Endothelial cell of umbilical vein (primary cell): ENCODE measurements around the gene ARHGEF25. TPM values are rescaled to one million over a fixed set of nuclear protein-coding genes. Genes with fewer than 3 reads are reported as not detected.

Source experiments
- BruUV-seq: library from RNA; stranded (reverse); fragments of 400-500 nt; replicated peaks from 2 replicates; lab custom pipeline; 2021; lab: Mats Ljungman, UMichigan
- CTCF ChIA-PET: fragments of 300-600, 350-600 bp; sonication (Branson Sonifier 250); formaldehyde crosslinking; loops from one replicate; lab custom pipeline; 2021; ENCODE audit warnings: antibody characterized with exemption, inconsistent platforms; lab: Charles Lee
- POLR2A ChIA-PET: fragments of 300-600, 350-600 bp; sonication (Branson Sonifier 250); formaldehyde crosslinking; loops from one replicate; lab custom pipeline; 2021; ENCODE audit warnings: antibody characterized with exemption, inconsistent platforms; lab: Charles Lee
- DNase-seq: peaks from one replicate; pipeline ENCODE4 v3.0.0-alpha.2; 2011; ENCODE audit warnings: low read depth, low spot score
- FAIRE-seq: peaks from 2 replicates; lab custom pipeline; 2011; peaks lifted over from hg19 to GRCh38; lab: Jason Lieb, UNC
- H2AFZ ChIP-seq: 2 replicates; pipeline ENCODE4 v1.6.0; 2012; ENCODE audit warnings: low read depth, low read length, control low read depth, inconsistent platforms
- H3K27ac ChIP-seq: 2 replicates; pipeline ENCODE4 v1.5.1; 2011; ENCODE audit warnings: low read depth, mild to moderate bottlenecking, control low read depth, low read length, moderate library complexity; ENCODE audit not compliant: insufficient read depth
- H3K27me3 ChIP-seq, 2 experiments: 2 replicates each; pipeline versions ENCODE4 v1.6.0 to v1.6.1; 2011; ENCODE audit warnings: low read length in 2 of 2, mixed read lengths in 1 of 2; ENCODE audit not compliant: control insufficient read depth in 2 of 2, insufficient read depth in 2 of 2
- H3K36me3 ChIP-seq, 2 experiments: 2 replicates in 1 of 2; 3 replicates in 1 of 2; pipeline ENCODE4 v1.5.1; 2011; ENCODE audit warnings: low read length in 2 of 2, mild to moderate bottlenecking in 1 of 2, moderate library complexity in 1 of 2; ENCODE audit not compliant: control insufficient read depth in 2 of 2, insufficient read depth in 2 of 2; ENCODE audit errors: extremely low read depth in 1 of 2
- H3K4me1 ChIP-seq: 3 replicates; pipeline ENCODE4 v1.5.1; 2011; ENCODE audit warnings: mild to moderate bottlenecking, low read length; ENCODE audit not compliant: control insufficient read depth, insufficient read depth; ENCODE audit errors: extremely low read depth
- H3K4me2 ChIP-seq: 2 replicates; pipeline ENCODE4 v1.6.1; 2011; ENCODE audit warnings: low read length, control low read depth, mixed read lengths; ENCODE audit not compliant: insufficient read depth
- H3K4me3 ChIP-seq, 3 experiments: fragments of 200-600 bp in 1 of 3; sonication (generic), shearing (Covaris generic) in 1 of 3; replicated peaks in 1 of 3; 2 replicates each; pipeline ENCODE4 v1.5.1; 2011 to 2016; ENCODE audit warnings: control low read depth in 3 of 3, low read length in 3 of 3, mild to moderate bottlenecking in 2 of 3, inconsistent platforms in 1 of 3, low read depth in 1 of 3, moderate library complexity in 1 of 3; ENCODE audit not compliant: insufficient read depth in 1 of 3
- H3K79me2 ChIP-seq: 2 replicates; pipeline ENCODE4 v1.6.0; 2012; ENCODE audit warnings: low read length, inconsistent platforms; ENCODE audit not compliant: control insufficient read depth, insufficient read depth
- H3K9ac ChIP-seq: replicated peaks from 2 replicates; pipeline ENCODE3; 2011; ENCODE audit warnings: low read length, control low read depth; ENCODE audit not compliant: insufficient read depth; ENCODE audit errors: extremely low read depth
- H3K9me1 ChIP-seq: replicated peaks from 3 replicates; pipeline ENCODE4 v1.6.0; 2011; ENCODE audit warnings: mild to moderate bottlenecking, low read length; ENCODE audit not compliant: control insufficient read depth, insufficient read depth; ENCODE audit errors: extremely low read depth
- H3K9me3 ChIP-seq: replicated peaks from 2 replicates; pipeline ENCODE4 v1.5.1; 2012; ENCODE audit warnings: low read length, inconsistent platforms; ENCODE audit not compliant: control insufficient read depth, insufficient read depth
- H4K20me1 ChIP-seq: replicated peaks from 2 replicates; pipeline ENCODE3; 2011; ENCODE audit warnings: mild to moderate bottlenecking, low read length; ENCODE audit not compliant: control insufficient read depth, insufficient read depth; ENCODE audit errors: extremely low read depth
- CTCF ChIP-seq, 2 donors: IDR thresholded peaks; 1 replicate in 1 of 2; 2 replicates in 1 of 2; pipeline ENCODE4 v1.5.1; 2011; ENCODE audit warnings: low read length in 2 of 2, mild to moderate bottlenecking in 2 of 2, moderate library complexity in 2 of 2, control low read depth in 1 of 2, inconsistent platforms in 1 of 2, low read depth in 1 of 2; ENCODE audit not compliant: insufficient read depth in 1 of 2; ENCODE audit errors: extremely low read depth in 1 of 2
- EZH2 ChIP-seq: IDR thresholded peaks from 2 replicates; pipeline ENCODE4 v1.6.1; 2012; ENCODE audit warnings: borderline replicate concordance, low read depth, mild to moderate bottlenecking, moderate library complexity, low read length, inconsistent platforms; ENCODE audit not compliant: severe bottlenecking
- FOS ChIP-seq: IDR thresholded peaks from 2 replicates; pipeline ENCODE4 v1.6.1; 2011; ENCODE audit warnings: mild to moderate bottlenecking, low read length, moderate library complexity, borderline replicate concordance; ENCODE audit not compliant: insufficient read depth
- GATA2 ChIP-seq: IDR thresholded peaks from 2 replicates; pipeline ENCODE4 v1.7.0; 2011; ENCODE audit warnings: low read depth, mild to moderate bottlenecking, moderate library complexity, mixed read lengths, low read length; ENCODE audit not compliant: insufficient read length, insufficient read depth
- JUN ChIP-seq: IDR thresholded peaks from 2 replicates; pipeline ENCODE4 v1.6.1; 2011; ENCODE audit warnings: borderline replicate concordance, low read depth; ENCODE audit not compliant: insufficient read length, insufficient read depth
- MAX ChIP-seq: IDR thresholded peaks from 2 replicates; pipeline ENCODE4 v1.6.1; 2011; ENCODE audit not compliant: insufficient read depth, insufficient read length
- MYC ChIP-seq: IDR thresholded peaks from one replicate; pipeline ENCODE4 v1.6.1; 2011; ENCODE audit warnings: mild to moderate bottlenecking, low read depth, low read length
- POLR2A ChIP-seq: IDR thresholded peaks from 2 replicates; pipeline ENCODE4 v1.6.1; 2012; ENCODE audit warnings: low read depth, mild to moderate bottlenecking, control low read depth, low read length
- POLR2AphosphoS5 ChIP-seq: IDR thresholded peaks from 2 replicates; pipeline ENCODE4 v1.6.1; 2012; ENCODE audit warnings: low read depth, mild to moderate bottlenecking, control low read depth, low read length, moderate library complexity; ENCODE audit not compliant: insufficient read depth
- dilution Hi-C: fragments of 300-500 bp; cut with MboI; formaldehyde crosslinking; loops from one replicate; pipeline ENCODE4 v1.15.0; 2019; ENCODE audit warnings: low sequenced_read_pairs; ENCODE audit not compliant: extremely low pct_ligation_motif_present
- intact Hi-C: fragments of 100-400 bp; cut with micrococcal nuclease; formaldehyde crosslinking; loops from one replicate; pipeline ENCODE4 v1.10.0; 2022
- polyA plus RNA-seq, 4 experiments: library from polyadenylated mRNA; depleted of rRNA in 3 of 4; stranded (reverse) in 3 of 4; unstranded in 1 of 4; fragments of >200 nt; gene quantifications; 2 replicates each; pipeline versions ENCODE4 v1.2.1 to v1.2.3, GENCODE V29; 2011 to 2012; ENCODE audit warnings: missing spikeins in 1 of 4
- total RNA-seq: library from RNA; stranded (reverse); gene quantifications from 2 replicates; pipeline ENCODE4 v1.2.3, GENCODE V29; 2021

ARHGEF25 gene
- total and polyA plus RNA-seq, 2 donors (not counting 3 experiments of a cell fraction or from before 2014, with no cell fraction given): 4.7 to 7.4 TPM

GRCh38 chr12:57614948-57615500 is 3.8 kb downstream of the ARHGEF25 start:
- peaks cover 3% of the 10 kb centered on the region for H3K4me1 ChIP-seq
- no peak overlapping the region for H2AFZ ChIP-seq
- no peak overlapping the region for H3K9ac ChIP-seq
- no peaks in the 10 kb centered on the region for H3K36me3 ChIP-seq
- FAIRE-seq (no peak), DNase-seq (no peak)
- no peaks in the 10 kb centered on the region for H3K79me2 ChIP-seq
- TF ChIP-seq EZH2 (no peak), POLR2AphosphoS5 (no peak), CTCF (IDR thresholded peaks at IDR 0.05; ENCODE audit: extremely low read depth in 1 of 2, insufficient read depth in 1 of 2, low read depth in 1 of 2, low read length in 2 of 2) (no peak), MAX (no peak), MYC (no peak), JUN (no peak), FOS (no peak), GATA2 (no peak), POLR2A (no peak)
- no TSS peak for BruUV-seq
- no peaks in the 10 kb centered on the region for H3K9me3 ChIP-seq
- ChIA-PET CTCF (interaction anchor here (1.4 to 5.7 kb wide), 3 partner anchors 16 to 31 kb away, joined by 3 to 54 read pairs (median 8); partner anchors contain the start of gene B4GALNT1), POLR2A (no interaction called here)
- H3K27me3 ChIP-seq: peaks cover 19 to 29% of the 10 kb centered on the region in 2 experiments
- no peak overlapping the region for H3K4me2 ChIP-seq
- H3K4me3 ChIP-seq: no peak overlapping the region
- intact Hi-C loops (no loop called here), dilution Hi-C loops (no loop called here)
- no peaks in the 10 kb centered on the region for H4K20me1 ChIP-seq
- no peak overlapping the region for H3K27ac ChIP-seq
- H3K9me1 ChIP-seq: no peaks in the 10 kb centered on the region
